T47D (cell line): ENCODE results near the gene ILF2.
"Not testable (repeated sequence)": the region's sequence is repeated elsewhere in the genome, so short reads cannot be mapped to it uniquely, and the experiment has no call there.

Experiments
- DNase-seq, 2 experiments: peaks; one replicate each; pipeline versions ENCODE4 v3.0.0 to v3.0.0-alpha.2; 2011 to 2012; ENCODE audit warnings: low read depth in 1 of 2, low spot score in 1 of 2
- JUND ChIP-seq: IDR thresholded peaks from 2 replicates; pipeline ENCODE4 v1.6.1; 2012; ENCODE audit warnings: low read depth
- in situ Hi-C: cut with HindIII; loops from 2 replicates; pipeline ENCODE4 v1.10.0; 2016; ENCODE audit warnings: low sequenced_read_pairs, low pct_unique_long_range_greater_than_20kb

Gene ILF2

GRCh38 chr1:153670859-153671627 lies at the start of gene ILF2:
Gene ILF2, minus strand, starts transcription at chr1:153670993. Its CDS starts 71 bp downstream, at chr1:153670922.
- in situ Hi-C loops = no loop called here
- DNase-seq = peak; percentile 99 to 100
- TF ChIP-seq JUND = no peak

DNA sequence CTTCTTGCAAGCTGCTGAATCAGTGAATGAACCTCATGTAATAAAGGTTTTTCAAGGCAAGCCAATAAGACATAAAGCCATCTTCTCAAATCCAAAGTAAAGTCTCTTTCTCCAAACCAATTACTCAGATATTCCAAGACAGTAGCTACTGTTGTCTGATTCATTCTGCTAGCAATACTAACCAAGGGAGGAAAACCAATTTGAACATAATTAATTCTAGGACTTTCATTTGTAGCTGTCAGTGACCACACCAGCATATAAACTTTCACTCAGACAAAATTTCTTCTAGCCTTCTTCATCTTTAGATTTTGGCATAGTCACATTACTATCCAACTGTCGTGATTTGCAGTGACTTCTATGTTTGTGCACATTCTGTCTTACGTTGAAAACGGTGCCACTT lies 46.5 kb upstream of the ILF2 start:
- no peak for TF ChIP-seq JUND
- in situ Hi-C loops = no loop called here
- DNase-seq = no peak

- DNase-seq, in situ Hi-C loops: not testable (repeated sequence)
These were observed 45.4 kb upstream of the ILF2 start for GRCh38 chr1:153716211-153716610.

- TF ChIP-seq JUND = no peak
- in situ Hi-C loops = no loop called here
- no peak for DNase-seq
These were observed 40.2 kb upstream of the ILF2 start for GRCh38 chr1:153711026-153711425.

GRCh38 chr1:153705484-153705883 lies 34.7 kb upstream of the ILF2 start:
- in situ Hi-C loops = no loop called here
- peak in 1 of 2 experiments; percentile 19 for DNase-seq
- TF ChIP-seq JUND = no peak

GRCh38 chr1:153699768-153700167 lies 29.0 kb upstream of the ILF2 start:
- DNase-seq = no peak
- in situ Hi-C loops = no loop called here
- TF ChIP-seq JUND = no peak

GRCh38 chr1:153698923-153699714 lies 28.3 kb upstream of the ILF2 start:
- in situ Hi-C loops = no loop called here
- no peak for TF ChIP-seq JUND

GRCh38 chr1:153698020-153698922 lies 27.5 kb upstream of the ILF2 start:
- in situ Hi-C loops = no loop called here
- no peak for DNase-seq
- TF ChIP-seq JUND = no peak

More at GRCh38 chr1:153698923-153699714, 28.3 kb upstream of the ILF2 start:
- DNase-seq = no peak

- TF ChIP-seq JUND = no peak
- in situ Hi-C loops = no loop called here
- peak in 1 of 2 experiments; percentile 42 for DNase-seq
These were observed 26.6 kb upstream of the ILF2 start for GRCh38 chr1:153697191-153698019.

DNA sequence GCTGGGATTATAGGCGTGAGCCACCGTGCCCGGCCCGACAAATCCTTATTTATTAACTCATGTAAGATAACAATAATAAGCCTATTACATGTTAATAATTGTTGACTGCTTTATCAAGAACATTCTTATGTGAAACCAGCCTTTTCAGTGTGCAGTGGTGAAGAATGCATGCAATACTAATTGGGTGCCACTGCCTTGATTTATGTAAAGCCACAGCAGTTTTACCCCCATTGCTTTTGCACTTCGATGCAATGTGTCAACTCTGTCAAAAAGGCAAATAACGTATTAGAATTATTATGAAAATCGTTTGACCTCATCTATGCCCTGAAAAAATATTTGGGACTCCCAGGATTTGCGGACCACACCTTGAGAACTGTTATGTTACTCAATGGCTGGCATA lies 25.9 kb upstream of the ILF2 start:
- no peak for DNase-seq
- no peak for TF ChIP-seq JUND
- in situ Hi-C loops = no loop called here

GRCh38 chr1:153693466-153693865 lies 22.7 kb upstream of the ILF2 start:
- in situ Hi-C loops = no loop called here
- no peak for TF ChIP-seq JUND
- DNase-seq = no peak
